ENCODE results near the gene HOXB2. TPM values are rescaled to one million over a fixed set of nuclear protein-coding genes. Genes with fewer than 3 reads are reported as not detected.
A peak's percentile ranks its signal among the peaks of the same experiment; 100 is the strongest.

Gene HOXB2
- polyA plus RNA-seq, 2 of the 4 experiments (the other 2 are of a cell fraction): 0.65 to 2.6 TPM

DNA sequence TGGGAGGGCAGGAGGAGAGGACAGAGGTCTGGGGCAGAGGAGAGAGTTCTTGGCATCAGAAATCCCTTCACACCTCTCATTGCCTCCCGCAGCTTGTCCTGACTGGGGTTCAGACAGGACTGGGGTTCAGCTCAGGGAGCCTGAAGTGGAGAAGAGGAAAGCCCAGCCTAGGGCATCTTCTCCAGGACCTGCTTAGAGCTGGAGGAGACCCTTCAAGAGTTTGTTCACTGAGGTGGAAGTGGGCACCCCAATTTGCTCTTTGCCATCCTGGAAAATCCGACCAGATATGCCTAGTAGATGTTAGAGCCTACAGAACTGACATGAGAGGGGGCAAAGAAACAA, 43.1 kb upstream of the HOXB2 start:
- FAIRE-seq (no peak), DNase-seq (ENCODE audit: low read depth in 1 of 2, low spot score in 1 of 2) (no peak), ATAC-seq (no peak)
- peak overlapping the region in 1 of 2 experiments; percentile 61; a peak in 4 of 6 replicates for H3K27ac ChIP-seq
- no peaks in the 10 kb centered on the region for H3K9me3 ChIP-seq
- ChIA-PET POLR2A (interaction anchor here (1.2 kb wide), 1 partner anchor 16 kb away, joined by 3 read pairs; no protein-coding TSS in a partner anchor), CTCF (interaction anchor here (0.7 to 3.5 kb wide), 24 partner anchors 21 to 544 kb away, joined by 3 to 19 read pairs (median 4); no protein-coding TSS in a partner anchor)
- WGBS (ENCODE audit: missing lambda C conversion rate): 83% methylated on average over 2 of the region's 2 CpGs
- no peak overlapping the region for H3K4me3 ChIP-seq
- peaks cover 21% of the 10 kb centered on the region for H3K4me1 ChIP-seq
- no peak overlapping the region for H3K4me2 ChIP-seq
- no peak for TF ChIP-seq TP53 (CRISPR knock-in tag; IDR thresholded peaks at IDR 0.05)
- TF ChIP-seq KDM5A (IDR thresholded peaks at IDR 0.05): no peak
- no peak for TF ChIP-seq NPAS2 (CRISPR knock-in tag; IDR thresholded peaks at IDR 0.05; ENCODE audit: borderline replicate concordance)
- no peak for TF ChIP-seq RNF2 (IDR thresholded peaks at IDR 0.05; ENCODE audit: borderline replicate concordance, low read depth)
- TF ChIP-seq BHLHE40 (IDR thresholded peaks at IDR 0.05; ENCODE audit: low read depth, low read length): no peak
- TF ChIP-seq, protein P1, sequence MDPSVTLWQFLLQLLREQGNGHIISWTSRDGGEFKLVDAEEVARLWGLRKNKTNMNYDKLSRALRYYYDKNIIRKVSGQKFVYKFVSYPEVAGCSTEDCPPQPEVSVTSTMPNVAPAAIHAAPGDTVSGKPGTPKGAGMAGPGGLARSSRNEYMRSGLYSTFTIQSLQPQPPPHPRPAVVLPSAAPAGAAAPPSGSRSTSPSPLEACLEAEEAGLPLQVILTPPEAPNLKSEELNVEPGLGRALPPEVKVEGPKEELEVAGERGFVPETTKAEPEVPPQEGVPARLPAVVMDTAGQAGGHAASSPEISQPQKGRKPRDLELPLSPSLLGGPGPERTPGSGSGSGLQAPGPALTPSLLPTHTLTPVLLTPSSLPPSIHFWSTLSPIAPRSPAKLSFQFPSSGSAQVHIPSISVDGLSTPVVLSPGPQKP (IDR thresholded peaks at IDR 0.05; ENCODE audit: low read depth, low read length): no peak
- TF ChIP-seq, protein P2, sequence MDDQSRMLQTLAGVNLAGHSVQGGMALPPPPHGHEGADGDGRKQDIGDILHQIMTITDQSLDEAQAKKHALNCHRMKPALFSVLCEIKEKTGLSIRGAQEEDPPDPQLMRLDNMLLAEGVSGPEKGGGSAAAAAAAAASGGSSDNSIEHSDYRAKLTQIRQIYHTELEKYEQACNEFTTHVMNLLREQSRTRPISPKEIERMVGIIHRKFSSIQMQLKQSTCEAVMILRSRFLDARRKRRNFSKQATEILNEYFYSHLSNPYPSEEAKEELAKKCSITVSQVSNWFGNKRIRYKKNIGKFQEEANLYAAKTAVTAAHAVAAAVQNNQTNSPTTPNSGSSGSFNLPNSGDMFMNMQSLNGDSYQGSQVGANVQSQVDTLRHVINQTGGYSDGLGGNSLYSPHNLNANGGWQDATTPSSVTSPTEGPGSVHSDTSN (IDR thresholded peaks at IDR 0.05): no peak

DNA sequence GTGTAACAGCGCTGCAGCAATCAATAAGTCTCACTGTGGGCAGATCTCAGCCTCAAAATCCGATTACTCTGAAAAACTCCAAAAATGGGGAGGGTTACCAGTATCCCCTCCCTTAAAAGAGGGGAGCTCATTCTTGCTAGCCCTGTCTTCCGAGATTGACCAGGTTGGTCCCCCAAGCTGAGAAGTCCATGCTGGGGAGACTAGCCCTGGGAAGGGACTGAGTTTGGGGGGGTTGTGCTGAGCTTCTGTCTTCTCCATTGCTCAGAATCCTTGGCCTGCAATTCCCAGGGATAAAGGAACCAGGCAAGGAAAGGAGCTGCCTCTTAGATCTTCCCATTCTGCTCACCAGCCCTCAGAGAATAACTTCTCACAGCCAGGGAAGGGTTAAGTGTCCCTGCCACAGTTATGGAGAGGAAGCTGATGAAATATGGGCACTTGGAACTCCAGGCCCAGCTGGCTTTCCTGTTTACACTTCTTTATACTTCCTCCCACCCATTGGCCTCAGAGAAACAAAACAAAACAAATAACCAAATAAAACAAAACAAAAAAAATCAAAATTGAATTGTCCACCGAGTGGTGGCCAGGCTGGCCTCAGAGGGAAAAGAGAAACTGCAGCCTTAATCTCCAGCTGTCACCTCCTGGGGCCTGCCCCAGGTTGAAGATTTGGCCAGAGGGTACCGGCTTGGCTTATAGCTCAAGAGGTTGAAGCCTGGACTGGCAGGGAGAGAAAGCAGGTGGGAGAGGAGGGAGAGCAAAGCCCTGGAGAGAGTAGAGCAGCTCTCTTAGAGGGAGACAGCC, 42.6 kb upstream of the HOXB2 start:
- H3K4me1 ChIP-seq: peaks cover 21% of the 10 kb centered on the region
- FAIRE-seq (no peak), ATAC-seq (no peak), DNase-seq (ENCODE audit: low read depth in 1 of 2, low spot score in 1 of 2) (peak in 1 of 2 experiments; percentile 39)
- peak overlapping the region; percentile 41 to 61; a peak in 4 of 6 replicates for H3K27ac ChIP-seq
- H3K9me3 ChIP-seq: no peaks in the 10 kb centered on the region
- ChIA-PET POLR2A (interaction anchor here (1.2 kb wide), 1 partner anchor 17 kb away, joined by 3 read pairs; no protein-coding TSS in a partner anchor), CTCF (interaction anchor here (0.7 to 3.5 kb wide), 25 partner anchors 22 to 543 kb away, joined by 3 to 19 read pairs (median 3); no protein-coding TSS in a partner anchor)
- no peak for TF ChIP-seq JUNB (IDR thresholded peaks at IDR 0.05)
- TF ChIP-seq, protein P3, sequence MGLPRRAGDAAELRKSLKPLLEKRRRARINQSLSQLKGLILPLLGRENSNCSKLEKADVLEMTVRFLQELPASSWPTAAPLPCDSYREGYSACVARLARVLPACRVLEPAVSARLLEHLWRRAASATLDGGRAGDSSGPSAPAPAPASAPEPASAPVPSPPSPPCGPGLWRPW (IDR thresholded peaks at IDR 0.05): no peak
- no peak for TF ChIP-seq RAD21 (conservative IDR thresholded peaks at IDR 0.05 in 1 of 2, IDR thresholded peaks at IDR 0.05 in 1 of 2)
- 67% methylated on average over 5 of the region's 5 CpGs for WGBS (ENCODE audit: missing lambda C conversion rate)
- H3K4me2 ChIP-seq: peak overlapping the region; percentile 15; the same call in 2 of the 3 replicates
- H3K4me3 ChIP-seq: no peak overlapping the region

DNA sequence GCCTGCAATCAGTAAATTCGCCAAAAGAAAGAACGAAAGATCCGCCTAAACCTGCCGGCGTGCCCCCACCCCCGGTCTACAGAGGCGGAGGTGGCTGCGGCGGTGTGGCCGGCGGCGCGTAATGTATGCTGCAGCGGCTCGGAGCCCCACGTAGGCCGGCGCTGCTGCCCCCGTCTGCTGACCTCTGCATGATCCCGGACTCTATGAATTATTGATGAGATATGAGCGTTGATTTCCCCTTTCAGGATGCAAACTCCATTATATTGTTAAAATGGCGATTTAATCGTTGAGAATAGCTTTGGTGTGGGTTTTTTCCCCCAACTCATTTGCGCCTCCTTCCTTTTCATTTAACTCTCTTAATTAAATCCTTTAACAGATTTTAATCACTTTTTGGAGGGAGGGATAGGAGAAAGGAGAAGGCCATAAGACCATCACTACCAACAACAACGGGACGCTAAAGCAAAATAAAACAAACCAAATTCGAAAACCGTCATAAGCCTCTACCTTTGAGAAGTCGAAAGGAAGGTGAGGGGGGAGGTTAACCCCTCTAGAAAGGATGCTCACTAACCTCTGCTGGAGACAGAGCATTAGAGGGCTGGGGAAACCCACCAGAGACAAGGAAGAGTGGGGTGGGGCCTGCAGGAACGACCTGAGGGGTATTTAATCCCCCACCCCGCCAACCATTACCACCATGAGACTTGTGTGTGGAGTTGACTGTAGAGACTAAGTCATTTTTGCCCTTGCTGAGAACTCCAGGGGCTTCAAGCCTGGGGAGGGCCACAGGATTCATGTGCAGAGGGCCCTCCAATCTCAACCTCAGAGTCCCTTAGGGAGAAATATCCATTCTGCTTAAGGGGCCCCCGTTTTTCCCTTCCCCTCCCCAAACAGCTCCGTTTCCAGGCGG, 41.7 kb upstream of the HOXB2 start:
- Histone ChIP-seq H3K27ac (peak overlapping the region; percentile 71 to 86; a peak in 5 of 6 replicates), H3K4me2 (peak overlapping the region; percentile 99), H3K4me1 (peaks cover 21% of the 10 kb centered on the region), H3K9me3 (no peaks in the 10 kb centered on the region), H3K4me3 (no peak overlapping the region; the same call in 2 of the 3 replicates)
- no peak for ATAC-seq
- TF ChIP-seq ZSCAN20 (CRISPR knock-in tag; IDR thresholded peaks at IDR 0.05): no peak
- TF ChIP-seq, protein P4, sequence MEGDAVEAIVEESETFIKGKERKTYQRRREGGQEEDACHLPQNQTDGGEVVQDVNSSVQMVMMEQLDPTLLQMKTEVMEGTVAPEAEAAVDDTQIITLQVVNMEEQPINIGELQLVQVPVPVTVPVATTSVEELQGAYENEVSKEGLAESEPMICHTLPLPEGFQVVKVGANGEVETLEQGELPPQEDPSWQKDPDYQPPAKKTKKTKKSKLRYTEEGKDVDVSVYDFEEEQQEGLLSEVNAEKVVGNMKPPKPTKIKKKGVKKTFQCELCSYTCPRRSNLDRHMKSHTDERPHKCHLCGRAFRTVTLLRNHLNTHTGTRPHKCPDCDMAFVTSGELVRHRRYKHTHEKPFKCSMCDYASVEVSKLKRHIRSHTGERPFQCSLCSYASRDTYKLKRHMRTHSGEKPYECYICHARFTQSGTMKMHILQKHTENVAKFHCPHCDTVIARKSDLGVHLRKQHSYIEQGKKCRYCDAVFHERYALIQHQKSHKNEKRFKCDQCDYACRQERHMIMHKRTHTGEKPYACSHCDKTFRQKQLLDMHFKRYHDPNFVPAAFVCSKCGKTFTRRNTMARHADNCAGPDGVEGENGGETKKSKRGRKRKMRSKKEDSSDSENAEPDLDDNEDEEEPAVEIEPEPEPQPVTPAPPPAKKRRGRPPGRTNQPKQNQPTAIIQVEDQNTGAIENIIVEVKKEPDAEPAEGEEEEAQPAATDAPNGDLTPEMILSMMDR (IDR thresholded peaks at IDR 0.05): no peak
- no peak for TF ChIP-seq SREBF2 (IDR thresholded peaks at IDR 0.05)
- TF ChIP-seq RARB (CRISPR knock-in tag; IDR thresholded peaks at IDR 0.05): no peak
- TF ChIP-seq, protein P2 (IDR thresholded peaks at IDR 0.05): no peak
- TF ChIP-seq FOXS1 (CRISPR knock-in tag; IDR thresholded peaks at IDR 0.05): no peak
- no peak for TF ChIP-seq POLR2A (IDR thresholded peaks at IDR 0.05; ENCODE audit: low read length)
- no peak for TF ChIP-seq KDM1A (IDR thresholded peaks at IDR 0.05; ENCODE audit: low read depth)
- no peak for TF ChIP-seq HEYL (CRISPR knock-in tag; IDR thresholded peaks at IDR 0.05)
- no peak for TF ChIP-seq HDAC2 (IDR thresholded peaks at IDR 0.05)
- TF ChIP-seq RCOR1 (IDR thresholded peaks at IDR 0.05; ENCODE audit: low read depth, low read length): no peak
- TF ChIP-seq JUN (IDR thresholded peaks at IDR 0.05): no peak
- ChIA-PET POLR2A (no interaction called here), CTCF (interaction anchor here (1.0 to 3.5 kb wide), 10 partner anchors 23 to 371 kb away, joined by 3 to 19 read pairs (median 4); no protein-coding TSS in a partner anchor)
- no peak for FAIRE-seq
- 87% methylated on average over 34 of the region's 34 CpGs for WGBS (ENCODE audit: missing lambda C conversion rate)
- no peak for DNase-seq (ENCODE audit: low read depth in 1 of 2, low spot score in 1 of 2)

Data from A549 (cell line).